Thyroid gland (tissue), 4 donors: ENCODE data around the gene SPOPL. TPM values are rescaled to one million over a fixed set of nuclear protein-coding genes. Genes with fewer than 3 reads are reported as not detected.
"Not testable (repeated sequence)": the region's sequence is repeated elsewhere in the genome, so short reads cannot be mapped to it uniquely, and the experiment has no call there.

ENCODE experiments used
- DNase-seq, 2 donors: peaks; one replicate each; pipeline ENCODE4 v3.0.0-alpha.2; 2019
- H3K27ac ChIP-seq, 3 donors: fragments of 200-600 bp; sonication (generic); 1 replicate in 2 of 3; 2 replicates in 1 of 3; pipeline ENCODE4 v1.5.1; 2016 to 2019; ENCODE audit warnings: mild to moderate bottlenecking in 1 of 3, moderate library complexity in 1 of 3
- H3K27me3 ChIP-seq: fragments of 200-600 bp; sonication (generic); one replicate; pipeline ENCODE4 v1.5.1; 2019
- H3K36me3 ChIP-seq, 2 donors: fragments of 200-600 bp; sonication (generic); one replicate each; pipeline ENCODE4 v1.5.1; 2016 to 2019
- H3K4me1 ChIP-seq, 2 donors: fragments of 200-600 bp; sonication (generic); one replicate each; pipeline ENCODE4 v1.5.1; 2017 to 2019
- H3K4me3 ChIP-seq, 3 donors: fragments of 200-600 bp; sonication (generic); replicated peaks in 1 of 3; 1 replicate in 2 of 3; 2 replicates in 1 of 3; pipeline ENCODE4 v1.5.1; 2016; ENCODE audit warnings: mild to moderate bottlenecking in 1 of 3
- H3K9me3 ChIP-seq: fragments of 200-600 bp; sonication (generic); one replicate; pipeline ENCODE4 v1.5.1; 2017
- CTCF ChIP-seq, 6 experiments: fragments of 200-600 bp in 3 of 6; fragments of 450-650 bp in 3 of 6; sonication (generic) in 3 of 6; IDR thresholded peaks; one replicate each; pipeline ENCODE4 v1.5.1; 2016 to 2019; ENCODE audit warnings: antibody characterized with exemption in 6 of 6, mild to moderate bottlenecking in 2 of 6, inconsistent platforms in 1 of 6, moderate library complexity in 1 of 6
- POLR2A ChIP-seq, 2 donors: fragments of 450-650 bp; IDR thresholded peaks; one replicate each; pipeline ENCODE4 v1.6.1; 2017; ENCODE audit warnings: antibody characterized with exemption in 2 of 2, mild to moderate bottlenecking in 2 of 2, moderate library complexity in 1 of 2
- WGBS, 2 donors: methylation state at CpG; one replicate each; pipeline ENCODE4 v1.1.5; 2017; 5-methylcytosine and 5-hydroxymethylcytosine counted together
- intact Hi-C: fragments of 100-400 bp; cut with DNase I; formaldehyde crosslinking; loops from one replicate; pipeline ENCODE4 v1.15.1; 2023
- total RNA-seq, 4 donors: library from RNA; depleted of rRNA; stranded (reverse); fragments of >200 nt; gene quantifications; one replicate each; pipeline ENCODE4 v1.2.3, GENCODE V29; 2016

Gene SPOPL
- total RNA-seq, 4 donors from 2014 or later: 18.0 to 32.7 (median 24.0) TPM

- H3K27ac ChIP-seq: no peak overlapping the region
- no peak overlapping the region for H3K4me3 ChIP-seq
- no peaks in the 10 kb centered on the region for H3K27me3 ChIP-seq
- H3K36me3 ChIP-seq: no peaks in the 10 kb centered on the region
- H3K9me3 ChIP-seq: no peaks in the 10 kb centered on the region
- peaks cover 8 to 15% of the 10 kb centered on the region in 2 donors for H3K4me1 ChIP-seq
- 82 to 86% methylated on average over 3 of the region's 3 CpGs for WGBS, 2 donors
- DNase-seq: no peak
- intact Hi-C loops: no loop called here
- no peak for TF ChIP-seq POLR2A (IDR thresholded peaks at IDR 0.05)
- TF ChIP-seq CTCF (IDR thresholded peaks at IDR 0.05): no peak
Measured at GRCh38 chr2:138522556-138522955, 21.0 kb downstream of the SPOPL start.

- peaks cover 8 to 15% of the 10 kb centered on the region in 2 donors for H3K4me1 ChIP-seq
- H3K4me3 ChIP-seq, H3K27me3 ChIP-seq, intact Hi-C loops, H3K9me3 ChIP-seq, DNase-seq, H3K27ac ChIP-seq, H3K36me3 ChIP-seq: not testable (repeated sequence)
- WGBS, 2 donors: 91 to 93% methylated on average over 7 of the region's 7 CpGs
Measured at GRCh38 chr2:138523018-138523672, 21.6 kb downstream of the SPOPL start.

- peaks cover 8 to 15% of the 10 kb centered on the region in 2 donors for H3K4me1 ChIP-seq
- H3K27me3 ChIP-seq, H3K4me3 ChIP-seq, H3K36me3 ChIP-seq, DNase-seq, intact Hi-C loops, H3K27ac ChIP-seq, H3K9me3 ChIP-seq: not testable (repeated sequence)
- 78 to 81% methylated on average over 3 of the region's 3 CpGs for WGBS, 2 donors
Measured at GRCh38 chr2:138523673-138524042, 22.1 kb downstream of the SPOPL start.

GRCh38 chr2:138524353-138524752, 22.8 kb downstream of the SPOPL start:
- intact Hi-C loops, H3K9me3 ChIP-seq, H3K4me3 ChIP-seq, H3K27me3 ChIP-seq, H3K36me3 ChIP-seq, DNase-seq, H3K27ac ChIP-seq: not testable (repeated sequence)
- peaks cover 8 to 15% of the 10 kb centered on the region in 2 donors for H3K4me1 ChIP-seq
- WGBS, 2 donors: 100% methylated on average over 1 of the region's 1 CpG

GRCh38 chr2:138531913-138532312, 30.3 kb downstream of the SPOPL start:
- H3K9me3 ChIP-seq: no peaks in the 10 kb centered on the region
- DNase-seq: no peak
- no peaks in the 10 kb centered on the region for H3K27me3 ChIP-seq
- H3K27ac ChIP-seq: no peak overlapping the region
- intact Hi-C loops: no loop called here
- 55 to 59% methylated on average over 3 of the region's 3 CpGs for WGBS, 2 donors
- no peak overlapping the region for H3K4me3 ChIP-seq
- no peak for TF ChIP-seq POLR2A (IDR thresholded peaks at IDR 0.05)
- TF ChIP-seq CTCF (IDR thresholded peaks at IDR 0.05): no peak
- no peaks in the 10 kb centered on the region for H3K36me3 ChIP-seq
- no peaks in the 10 kb centered on the region for H3K4me1 ChIP-seq

- Histone ChIP-seq H3K36me3 (no peaks in the 10 kb centered on the region), H3K27ac (no peak overlapping the region), H3K9me3 (no peaks in the 10 kb centered on the region), H3K4me1 (no peaks in the 10 kb centered on the region), H3K4me3 (no peak overlapping the region), H3K27me3 (no peaks in the 10 kb centered on the region)
- intact Hi-C loops: no loop called here
- no peak for DNase-seq
- TF ChIP-seq CTCF (IDR thresholded peaks at IDR 0.05) (no peak), POLR2A (IDR thresholded peaks at IDR 0.05) (no peak)
Measured at GRCh38 chr2:138534791-138535190, 33.2 kb downstream of the SPOPL start.

GRCh38 chr2:138536302-138536701, 34.7 kb downstream of the SPOPL start:
- intact Hi-C loops: no loop called here
- TF ChIP-seq POLR2A (IDR thresholded peaks at IDR 0.05) (no peak), CTCF (IDR thresholded peaks at IDR 0.05) (no peak)
- WGBS, 2 donors: 86% methylated on average over 2 of the region's 2 CpGs

More at GRCh38 chr2:138536302-138536701, 34.7 kb downstream of the SPOPL start:
- Histone ChIP-seq H3K4me1 (no peaks in the 10 kb centered on the region), H3K9me3 (no peaks in the 10 kb centered on the region), H3K4me3 (no peak overlapping the region), H3K36me3 (no peaks in the 10 kb centered on the region), H3K27ac (no peak overlapping the region), H3K27me3 (no peaks in the 10 kb centered on the region)
- DNase-seq: no peak
